Endothelial cell of hepatic sinusoid (primary cell): ENCODE results near the gene S1PR3.

Experiments used
- in situ Hi-C: cut with HindIII; loops from 2 replicates; pipeline ENCODE4 v1.10.0; 2017; ENCODE audit warnings: low sequenced_read_pairs

S1PR3 gene

GRCh38 chr9:88968799-88969198 lies 22.5 kb upstream of the S1PR3 start:
- in situ Hi-C loops: loop anchor here (5.0 kb wide), 2 partner anchors 71 to 94 kb away; no protein-coding TSS in a partner anchor

- in situ Hi-C loops: loop anchor here (5.0 kb wide), 2 partner anchors 73 to 92 kb away; no protein-coding TSS in a partner anchor
Measured at GRCh38 chr9:88969646-88970373, 21.5 kb upstream of the S1PR3 start.

DNA sequence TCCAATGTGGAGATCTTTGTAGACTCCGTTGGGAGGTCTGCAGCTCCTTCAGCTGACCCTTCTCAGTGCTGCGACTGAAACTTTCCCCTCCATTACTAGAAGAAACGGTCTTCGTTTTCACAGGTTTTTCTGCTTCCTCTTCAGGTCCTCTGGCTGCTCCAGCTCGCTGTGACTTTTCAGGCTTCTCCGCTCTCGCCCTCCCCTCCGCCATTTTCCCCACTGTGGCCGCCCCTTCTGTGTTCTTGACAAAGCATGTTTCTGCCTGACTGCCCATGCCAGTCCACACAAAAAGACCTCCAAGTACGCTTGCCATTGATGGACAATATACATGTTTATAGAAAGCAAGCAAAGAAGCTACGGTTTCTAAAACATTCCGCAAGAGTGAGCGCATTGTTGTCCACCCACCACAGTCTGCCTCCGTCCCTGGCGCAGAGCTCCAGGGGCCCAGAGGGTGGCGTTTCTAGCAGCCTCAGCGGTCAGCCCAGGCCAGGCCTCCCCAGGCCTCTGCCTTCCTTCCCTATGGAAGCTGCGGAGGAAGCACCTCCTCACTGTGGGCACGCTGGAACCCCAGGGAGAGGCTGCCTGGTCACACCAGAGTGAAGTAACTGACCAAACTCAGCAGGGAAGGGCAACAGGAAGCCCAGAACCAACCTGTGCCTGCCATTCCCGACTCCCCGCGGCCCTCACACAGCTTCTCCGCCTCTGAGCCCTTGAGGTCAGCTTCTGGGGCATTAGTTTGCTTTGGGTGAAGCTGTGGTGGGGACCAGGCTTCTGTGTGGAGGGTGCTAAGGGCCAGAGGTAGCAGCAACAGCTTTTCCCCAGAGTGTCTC lies 19.9 kb upstream of the S1PR3 start:
- in situ Hi-C loops: no loop called here

DNA sequence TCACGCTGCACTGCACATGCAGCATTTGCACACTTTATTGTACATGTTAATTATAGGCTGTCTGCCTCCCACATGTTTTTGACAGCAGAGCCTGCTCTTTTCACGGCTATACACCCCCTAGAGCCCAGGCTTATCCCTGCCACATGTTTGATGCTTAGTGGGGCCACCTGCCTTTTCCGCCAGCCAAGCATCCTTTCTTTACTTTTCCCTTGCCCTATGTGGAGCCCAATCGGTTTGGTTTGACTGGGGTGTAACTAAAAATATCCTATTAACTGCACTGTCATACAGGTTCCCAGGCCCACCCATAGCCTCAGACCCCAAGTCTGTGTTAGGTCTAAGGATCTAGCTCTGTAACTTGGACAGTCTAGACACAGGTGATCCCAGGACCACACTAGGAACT lies 18.9 kb upstream of the S1PR3 start:
- in situ Hi-C loops: no loop called here

- in situ Hi-C loops: no loop called here
Measured at GRCh38 chr9:88973281-88974045, 17.8 kb upstream of the S1PR3 start.

DNA sequence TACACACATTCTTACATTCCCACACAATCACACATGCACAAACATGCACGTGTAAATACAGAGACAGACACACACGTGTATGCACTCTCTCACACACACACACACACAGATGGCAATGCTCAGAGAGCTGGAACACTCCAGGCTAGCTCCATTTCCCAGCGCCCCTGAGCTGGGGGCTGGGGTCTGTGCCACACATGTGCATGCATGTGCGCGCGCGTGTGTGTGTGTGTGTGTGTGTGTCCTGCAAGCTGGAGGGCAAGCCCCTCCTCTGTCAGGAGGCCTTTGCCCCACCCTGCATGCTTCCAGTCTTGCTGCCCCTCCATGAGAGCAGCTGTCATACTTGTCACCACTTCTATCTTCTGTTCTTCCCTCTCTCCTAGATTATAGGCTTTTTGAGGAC lies 16.6 kb upstream of the S1PR3 start:
- in situ Hi-C loops: no loop called here

GRCh38 chr9:88975966-88976889 lies 15.0 kb upstream of the S1PR3 start:
- in situ Hi-C loops: no loop called here

DNA sequence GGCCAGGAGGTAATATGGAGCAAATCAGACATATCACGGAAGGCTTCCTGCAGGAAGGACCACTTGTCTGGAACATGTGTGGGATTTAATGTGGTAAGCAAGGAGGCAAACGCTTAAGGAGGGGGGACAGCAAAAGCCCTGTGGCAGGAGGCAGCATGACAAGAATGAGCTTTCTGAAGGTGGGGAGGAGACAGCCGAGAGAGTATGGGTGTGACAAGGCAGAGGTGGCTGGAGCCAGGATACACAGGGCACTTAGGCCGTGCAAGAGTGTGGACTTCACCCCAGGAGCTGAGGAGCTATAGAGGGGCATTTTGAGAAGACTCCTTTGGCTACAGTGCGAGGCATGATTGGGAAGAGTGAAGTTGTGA lies 14.4 kb upstream of the S1PR3 start:
- in situ Hi-C loops: no loop called here

DNA sequence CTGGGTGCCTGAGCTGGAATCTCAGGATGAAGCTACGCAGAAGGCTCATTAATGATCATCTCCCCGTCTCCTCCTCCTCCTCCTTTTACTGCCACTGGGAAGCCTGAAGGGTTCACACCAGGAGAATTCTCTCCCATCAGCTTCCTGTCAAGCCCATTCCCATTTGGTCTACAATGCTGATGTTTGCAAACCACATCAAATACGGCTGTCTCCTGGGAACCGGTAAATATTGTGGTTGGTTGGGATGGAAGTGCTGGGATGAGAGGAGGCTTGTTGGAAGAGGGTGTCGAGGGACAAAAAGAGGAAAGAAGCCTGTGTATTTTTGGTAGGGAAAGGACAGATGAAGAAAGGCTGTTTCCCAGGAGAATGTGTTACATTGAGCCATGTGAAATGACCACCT lies 13.2 kb upstream of the S1PR3 start:
- in situ Hi-C loops: no loop called here

DNA sequence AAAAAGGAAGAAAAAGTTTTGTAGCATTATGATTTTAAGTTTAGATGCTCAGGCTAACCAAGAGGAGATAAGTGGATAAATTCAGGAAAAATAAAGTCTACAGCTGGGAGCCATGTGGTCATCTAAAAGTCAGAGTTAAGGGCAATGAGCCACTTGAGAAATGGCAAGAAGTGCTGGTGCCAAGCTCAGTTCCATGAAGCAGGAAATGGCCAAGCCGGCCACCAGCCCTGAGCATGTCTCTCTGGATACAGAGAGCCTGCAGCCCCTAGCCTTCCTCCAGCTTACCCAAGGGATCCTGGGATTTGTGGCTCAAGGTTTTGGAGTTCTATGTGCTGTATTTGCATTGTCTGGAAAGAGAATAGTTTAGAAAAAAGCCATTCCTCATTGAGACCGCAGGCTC lies 12.2 kb upstream of the S1PR3 start:
- in situ Hi-C loops: no loop called here

- in situ Hi-C loops: no loop called here
Measured at GRCh38 chr9:88979791-88980190, 11.5 kb upstream of the S1PR3 start.

- in situ Hi-C loops: no loop called here
Measured at GRCh38 chr9:88980740-88981203, 10.5 kb upstream of the S1PR3 start.

GRCh38 chr9:88983865-88984542 lies 7.3 kb upstream of the S1PR3 start:
- in situ Hi-C loops: no loop called here

DNA sequence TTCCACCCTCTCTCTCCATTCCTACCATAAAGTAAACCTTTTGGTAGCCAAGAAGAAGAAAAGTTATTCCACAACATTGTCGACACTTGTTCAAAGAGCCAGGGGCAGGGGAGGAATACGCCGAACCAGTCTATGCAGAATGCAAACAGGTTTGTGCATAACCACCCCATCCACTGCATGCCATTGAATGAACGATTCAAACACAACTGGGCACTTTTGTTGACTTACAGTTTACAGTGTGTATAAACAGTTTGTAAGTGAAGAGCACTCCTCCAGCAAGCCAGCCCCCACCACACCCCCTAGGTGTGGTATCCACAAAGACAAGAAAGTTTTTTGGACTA lies 6.8 kb upstream of the S1PR3 start:
- in situ Hi-C loops: no loop called here

DNA sequence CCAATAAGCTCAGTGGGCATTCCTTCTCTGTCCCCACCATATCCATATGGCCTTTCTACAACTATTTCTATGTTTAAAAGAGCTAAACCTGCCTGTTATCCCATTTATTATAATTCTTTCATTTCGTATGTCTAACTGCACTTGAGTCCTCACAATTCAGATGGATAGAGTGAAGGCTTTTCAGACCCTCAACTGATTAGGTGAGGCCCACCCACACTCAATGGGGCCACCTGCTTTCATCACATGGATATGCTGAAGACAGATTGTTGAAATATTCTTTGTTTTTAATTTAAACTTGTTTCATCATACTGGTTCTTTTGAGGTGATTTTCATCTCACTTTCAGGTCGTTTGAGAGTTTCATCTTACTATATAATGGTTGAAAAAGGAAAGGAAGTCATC lies 5.7 kb upstream of the S1PR3 start:
- in situ Hi-C loops: no loop called here

DNA sequence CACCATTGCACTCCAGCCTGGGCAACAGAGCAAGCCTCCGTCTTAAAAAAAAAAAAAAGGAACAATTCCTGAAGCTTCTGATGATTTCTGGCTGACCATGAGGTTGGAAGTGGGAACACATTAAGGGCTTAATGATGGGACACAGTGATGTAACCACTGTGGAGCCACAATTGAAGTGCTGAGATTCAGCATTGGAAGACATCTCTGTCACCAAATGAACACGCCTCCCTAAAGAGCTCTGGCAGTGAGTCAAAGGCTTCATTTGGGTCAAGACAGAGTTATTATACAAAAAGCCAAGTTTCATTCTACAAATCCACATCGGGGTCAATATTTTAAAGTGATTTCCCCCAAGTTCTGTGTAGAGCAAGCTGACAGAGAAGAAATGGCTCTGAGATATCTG lies 4.5 kb upstream of the S1PR3 start:
- in situ Hi-C loops: no loop called here

- in situ Hi-C loops: no loop called here
Measured at GRCh38 chr9:88987661-88988060, 3.6 kb upstream of the S1PR3 start.

DNA sequence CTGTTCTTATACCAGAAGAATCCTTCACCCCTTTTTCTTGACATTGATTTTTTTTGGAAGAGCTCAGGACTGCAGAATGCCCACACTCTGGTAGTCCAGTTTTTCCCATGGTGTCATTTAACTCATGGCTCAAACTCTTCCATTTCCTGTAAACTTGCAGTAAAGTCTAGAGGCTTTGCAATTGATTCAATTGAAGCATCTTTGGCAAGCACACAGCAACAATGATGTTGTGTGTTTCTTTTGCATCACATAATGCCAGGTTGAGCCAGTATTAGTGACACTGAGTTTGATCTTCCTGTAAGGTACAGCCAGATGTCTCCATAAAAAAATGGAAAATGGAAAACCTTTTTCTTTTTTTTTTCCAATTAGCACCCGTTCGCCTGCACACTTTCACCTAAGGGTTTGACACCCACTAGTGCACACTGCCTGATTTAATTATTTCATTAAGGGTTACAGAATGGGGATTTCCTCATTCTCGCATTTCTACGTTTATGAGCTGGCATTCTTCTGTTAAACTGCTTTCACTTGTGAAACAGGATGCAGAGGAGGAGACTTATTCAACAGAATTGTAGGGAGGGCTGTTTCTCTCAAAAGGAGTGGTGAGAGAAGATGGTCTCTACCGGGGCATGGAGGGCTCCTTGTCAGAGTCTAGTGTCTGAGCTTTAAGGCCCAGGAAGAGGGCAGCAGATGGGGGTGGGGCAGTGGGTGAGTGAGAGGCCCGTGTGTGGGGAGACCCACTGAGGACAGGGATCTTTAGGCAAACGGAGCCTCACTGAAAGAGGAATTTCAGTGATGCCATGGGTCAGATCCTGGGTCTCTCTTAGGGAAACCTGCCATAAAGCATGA lies 2.2 kb upstream of the S1PR3 start:
- in situ Hi-C loops: no loop called here
